Hepatocyte (in vitro differentiated cells): Measurements from ENCODE around the gene SCIMP. TPM values are rescaled to one million over a fixed set of nuclear protein-coding genes. Genes with fewer than 3 reads are reported as not detected.
"Not testable (repeated sequence)": the region's sequence is repeated elsewhere in the genome, so short reads cannot be mapped to it uniquely, and the experiment has no call there.

ENCODE experiments used
- DNase-seq: peaks from one replicate; pipeline ENCODE4 v3.0.0-alpha.2; 2016; ENCODE audit warnings: low spot score
- H2AFZ ChIP-seq: fragments of 200-600 bp; sonication (generic); 2 replicates; pipeline ENCODE4 v1.6.0; 2016; ENCODE audit warnings: antibody characterized with exemption, mild to moderate bottlenecking
- H3K27ac ChIP-seq: fragments of 200-600 bp; sonication (generic); 2 replicates; pipeline ENCODE4 v1.5.1; 2016; ENCODE audit warnings: mild to moderate bottlenecking
- H3K27me3 ChIP-seq: fragments of 200-600 bp; sonication (generic); 2 replicates; pipeline ENCODE4 v1.6.1; 2016
- H3K36me3 ChIP-seq: fragments of 200-600 bp; sonication (generic); replicated peaks from 2 replicates; pipeline ENCODE4 v1.5.1; 2016; ENCODE audit warnings: low read depth; ENCODE audit not compliant: insufficient read depth
- H3K4me1 ChIP-seq: fragments of 200-600 bp; sonication (generic); 2 replicates; pipeline ENCODE4 v1.5.1; 2016; ENCODE audit warnings: mild to moderate bottlenecking, moderate library complexity; ENCODE audit not compliant: insufficient read depth
- H3K4me2 ChIP-seq: fragments of 200-600 bp; sonication (generic); 2 replicates; pipeline ENCODE4 v1.6.0; 2016
- H3K4me3 ChIP-seq: fragments of 200-600 bp; sonication (generic); 2 replicates; pipeline ENCODE4 v1.5.1; 2016; ENCODE audit warnings: mild to moderate bottlenecking
- H3K79me2 ChIP-seq: fragments of 200-600 bp; sonication (generic); 2 replicates; pipeline ENCODE4 v1.6.0; 2017; ENCODE audit warnings: mild to moderate bottlenecking
- H3K9me2 ChIP-seq: fragments of 200-600 bp; sonication (generic); replicated peaks from 2 replicates; pipeline ENCODE4 v1.6.0; 2017; ENCODE audit warnings: mild to moderate bottlenecking; ENCODE audit not compliant: insufficient read depth
- H3K9me3 ChIP-seq: fragments of 200-600 bp; sonication (generic); 2 replicates; pipeline ENCODE4 v1.5.1; 2016; ENCODE audit warnings: low read depth, mild to moderate bottlenecking
- H4K20me1 ChIP-seq: fragments of 200-600 bp; sonication (generic); 2 replicates; pipeline ENCODE4 v1.6.0; 2016; ENCODE audit warnings: mild to moderate bottlenecking; ENCODE audit not compliant: insufficient read depth, poor library complexity, severe bottlenecking
- EZH2 ChIP-seq: fragments of 200-600 bp; sonication (generic); IDR thresholded peaks from 2 replicates; pipeline ENCODE4 v1.6.1; 2016; ENCODE audit warnings: antibody characterized with exemption, mild to moderate bottlenecking, borderline replicate concordance
- EZH2phosphoT487 ChIP-seq: fragments of 200-600 bp; sonication (generic); IDR thresholded peaks from one replicate; pipeline ENCODE4 v1.6.1; 2018; ENCODE audit warnings: antibody characterized with exemption, mild to moderate bottlenecking, low read depth, moderate library complexity; ENCODE audit not compliant: unreplicated experiment, severe bottlenecking
- WGBS: methylation state at CpG from one replicate; pipeline ENCODE4 v1.1.6; 2016; ENCODE audit warnings: low lambda C conversion rate; ENCODE audit errors: missing lambda C conversion rate; 5-methylcytosine and 5-hydroxymethylcytosine counted together
- polyA plus RNA-seq: library from polyadenylated mRNA; unstranded; fragments of >200 nt; fragmentation: Nextera tagmentation; extraction: Ambion mirVana; gene quantifications from 2 replicates; pipeline ENCODE4 v1.2.1, GENCODE V29; 2016
- total RNA-seq: library from RNA; depleted of rRNA; stranded (reverse); fragments of >200 nt; gene quantifications from 2 replicates; pipeline ENCODE4 v1.2.3, GENCODE V29; 2014
- TF ChIP-seq, protein P1 (sequence below): fragments of 200-600 bp; sonication (generic); IDR thresholded peaks from 2 replicates; pipeline ENCODE4 v1.5.1; 2016; ENCODE audit warnings: antibody characterized with exemption, mild to moderate bottlenecking; ENCODE audit not compliant: poor library complexity

The SCIMP gene
- total and polyA plus RNA-seq, 2 experiments from 2014 or later: 0.03 to 0.57 TPM

DNA sequence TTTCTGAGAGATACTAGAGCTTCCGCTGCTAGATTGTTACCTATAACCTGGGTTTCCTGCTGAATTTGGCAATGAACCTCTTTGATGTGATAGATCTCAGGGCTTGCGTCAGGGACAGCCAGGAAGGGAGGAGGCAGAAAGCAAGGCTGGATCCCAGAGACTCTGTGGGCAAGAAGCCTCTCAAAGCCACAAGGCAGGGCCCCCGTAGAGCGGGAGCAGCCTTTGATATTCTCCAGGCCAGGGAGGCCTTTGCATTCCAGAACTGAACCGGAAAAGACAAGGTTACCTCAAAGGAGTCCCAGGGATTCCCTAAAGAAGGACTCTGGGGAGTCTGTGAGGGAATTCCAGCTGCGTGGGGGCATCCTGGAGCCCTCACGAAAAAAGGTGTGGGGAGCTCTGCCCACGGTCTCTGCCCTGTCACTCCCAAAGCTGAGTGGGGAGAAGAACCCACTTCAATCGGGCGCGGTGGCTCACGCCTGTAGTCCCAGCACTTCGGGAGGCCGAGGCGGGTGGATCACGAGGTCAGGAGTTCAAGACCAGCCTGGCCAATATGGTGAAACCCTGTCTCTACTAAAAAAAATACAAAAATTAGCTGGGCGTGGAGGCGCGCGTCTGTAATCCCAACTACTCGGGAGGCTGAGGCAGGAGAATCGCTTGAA is 14.3 kb upstream of the SCIMP start:
- Histone ChIP-seq H3K4me1 (no peaks in the 10 kb centered on the region), H2AFZ (no peak overlapping the region), H3K79me2 (no peaks in the 10 kb centered on the region), H3K4me2 (no peak overlapping the region), H3K36me3 (no peaks in the 10 kb centered on the region), H3K9me2 (no peaks in the 10 kb centered on the region), H3K9me3 (no peaks in the 10 kb centered on the region), H3K27ac (no peak overlapping the region), H4K20me1 (no peaks in the 10 kb centered on the region), H3K4me3 (no peak overlapping the region), H3K27me3 (no peaks in the 10 kb centered on the region)
- no peak for DNase-seq
- TF ChIP-seq EZH2 (no peak), EZH2phosphoT487 (no peak)
- TF ChIP-seq, protein P1, sequence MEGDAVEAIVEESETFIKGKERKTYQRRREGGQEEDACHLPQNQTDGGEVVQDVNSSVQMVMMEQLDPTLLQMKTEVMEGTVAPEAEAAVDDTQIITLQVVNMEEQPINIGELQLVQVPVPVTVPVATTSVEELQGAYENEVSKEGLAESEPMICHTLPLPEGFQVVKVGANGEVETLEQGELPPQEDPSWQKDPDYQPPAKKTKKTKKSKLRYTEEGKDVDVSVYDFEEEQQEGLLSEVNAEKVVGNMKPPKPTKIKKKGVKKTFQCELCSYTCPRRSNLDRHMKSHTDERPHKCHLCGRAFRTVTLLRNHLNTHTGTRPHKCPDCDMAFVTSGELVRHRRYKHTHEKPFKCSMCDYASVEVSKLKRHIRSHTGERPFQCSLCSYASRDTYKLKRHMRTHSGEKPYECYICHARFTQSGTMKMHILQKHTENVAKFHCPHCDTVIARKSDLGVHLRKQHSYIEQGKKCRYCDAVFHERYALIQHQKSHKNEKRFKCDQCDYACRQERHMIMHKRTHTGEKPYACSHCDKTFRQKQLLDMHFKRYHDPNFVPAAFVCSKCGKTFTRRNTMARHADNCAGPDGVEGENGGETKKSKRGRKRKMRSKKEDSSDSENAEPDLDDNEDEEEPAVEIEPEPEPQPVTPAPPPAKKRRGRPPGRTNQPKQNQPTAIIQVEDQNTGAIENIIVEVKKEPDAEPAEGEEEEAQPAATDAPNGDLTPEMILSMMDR: no peak
- WGBS: 68% methylated on average over 22 of the region's 22 CpGs

DNA sequence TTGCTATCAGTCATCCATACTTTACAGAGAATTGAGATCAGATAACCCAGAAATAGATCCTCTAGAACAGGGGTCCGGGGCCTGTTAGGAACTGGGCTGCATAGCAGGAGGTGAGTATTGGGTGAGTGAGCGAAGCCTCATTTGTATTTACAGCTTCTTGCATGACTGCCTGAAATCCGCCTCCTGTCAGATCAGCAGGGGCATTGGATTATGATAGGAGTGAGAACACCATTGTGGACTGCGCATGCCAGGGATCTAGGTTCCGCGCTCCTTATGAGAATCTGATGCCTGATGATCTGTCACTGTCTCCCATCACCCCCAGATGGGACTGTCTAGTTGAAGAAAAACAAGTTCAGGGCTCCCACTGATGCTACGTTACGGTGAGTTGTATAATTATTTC is 13.0 kb upstream of the SCIMP start:
- TF ChIP-seq EZH2phosphoT487 (no peak), EZH2 (no peak)
- TF ChIP-seq, protein P1: no peak

DNA sequence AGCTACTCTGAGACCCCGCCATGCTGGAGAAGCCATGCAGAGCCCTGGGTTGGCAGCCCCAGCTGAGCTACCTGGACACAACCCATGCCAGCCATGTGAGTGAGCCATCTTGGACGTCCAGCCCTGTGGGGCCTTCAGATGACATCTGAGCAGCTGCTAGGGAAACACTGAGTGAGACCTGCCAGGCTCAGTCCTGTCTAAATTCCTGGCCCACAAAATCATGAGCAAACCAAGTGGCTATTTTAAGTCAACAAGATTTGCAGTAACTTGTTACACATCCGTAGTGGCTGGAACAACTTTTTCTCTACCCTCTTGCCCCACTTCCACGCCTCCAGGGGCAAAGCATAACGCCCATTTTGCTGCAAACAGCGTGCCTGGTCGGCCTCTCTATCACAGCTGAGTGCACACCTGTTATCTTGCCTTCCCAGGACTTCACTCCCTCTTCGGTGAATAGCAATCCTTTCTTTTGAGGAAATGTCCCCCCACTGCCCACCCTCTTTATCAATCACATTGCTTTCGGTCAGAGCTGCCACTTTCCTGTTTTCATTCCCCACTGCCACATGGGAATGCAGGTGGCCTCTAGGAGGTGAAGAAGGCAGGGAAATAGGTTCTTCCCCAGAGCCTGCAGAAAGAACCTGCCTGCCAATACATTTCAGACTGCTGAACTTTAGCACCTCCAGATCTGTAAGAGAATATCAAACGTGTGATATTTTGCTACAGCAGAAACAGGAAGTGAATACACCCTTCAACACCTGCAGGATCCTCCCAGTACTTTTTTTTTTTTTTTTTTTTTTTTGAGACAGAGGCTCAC is 7.4 kb upstream of the SCIMP start:
- no peak for TF ChIP-seq EZH2phosphoT487
- TF ChIP-seq, protein P1: no peak
- no peak for TF ChIP-seq EZH2
- WGBS: 61% methylated on average over 10 of the region's 10 CpGs
- H3K27me3 ChIP-seq: no peaks in the 10 kb centered on the region
- H3K9me3 ChIP-seq: no peaks in the 10 kb centered on the region
- no peaks in the 10 kb centered on the region for H3K79me2 ChIP-seq
- peak overlapping the region; percentile 79 for H3K27ac ChIP-seq
- no peaks in the 10 kb centered on the region for H4K20me1 ChIP-seq
- peak; percentile 23 for DNase-seq
- H3K4me3 ChIP-seq: no peak overlapping the region
- peaks cover 5% of the 10 kb centered on the region for H3K4me1 ChIP-seq
- H3K36me3 ChIP-seq: no peaks in the 10 kb centered on the region
- no peaks in the 10 kb centered on the region for H3K9me2 ChIP-seq
- peak overlapping the region; percentile 13 for H2AFZ ChIP-seq
- H3K4me2 ChIP-seq: peak overlapping the region; percentile 25

More for the DNA sequence above, 13.0 kb upstream of the SCIMP start:
- no peak for DNase-seq
- Histone ChIP-seq H3K4me1 (peaks cover 5% of the 10 kb centered on the region), H3K27ac (no peak overlapping the region), H3K4me3 (no peak overlapping the region), H3K36me3 (no peaks in the 10 kb centered on the region), H3K27me3 (no peaks in the 10 kb centered on the region), H3K79me2 (no peaks in the 10 kb centered on the region), H3K4me2 (no peak overlapping the region), H4K20me1 (no peaks in the 10 kb centered on the region), H2AFZ (no peak overlapping the region), H3K9me3 (no peaks in the 10 kb centered on the region), H3K9me2 (no peaks in the 10 kb centered on the region)
- WGBS: 93% methylated on average over 8 of the region's 8 CpGs

DNA sequence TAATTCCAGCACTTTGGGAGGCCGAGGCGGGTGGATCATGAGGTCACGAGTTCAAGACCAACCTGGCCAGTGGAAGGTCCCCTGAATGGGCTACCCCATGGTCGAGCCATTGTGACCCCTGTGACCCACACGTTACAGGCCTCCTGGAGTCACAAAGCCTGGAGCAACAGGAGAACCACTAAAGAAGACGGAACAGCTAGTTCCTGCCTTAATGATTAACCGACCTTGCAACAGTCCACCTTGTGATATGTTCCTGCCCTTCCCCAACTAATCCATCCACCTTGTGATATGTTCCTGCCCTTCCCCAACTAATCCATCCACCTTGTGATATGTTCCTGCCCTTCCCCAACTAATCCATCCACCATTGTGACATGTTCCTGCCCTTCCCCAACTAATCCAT is 5.1 kb upstream of the SCIMP start:
- 76% methylated on average over 7 of the region's 7 CpGs for WGBS
- not testable (repeated sequence) for H2AFZ ChIP-seq, H3K9me2 ChIP-seq, H3K4me2 ChIP-seq, H3K79me2 ChIP-seq, H3K27me3 ChIP-seq, H3K4me1 ChIP-seq, DNase-seq, H3K27ac ChIP-seq, H4K20me1 ChIP-seq, H3K9me3 ChIP-seq, H3K36me3 ChIP-seq, H3K4me3 ChIP-seq
